Natural killer cell (primary cell): ENCODE data around the gene GDAP2. TPM values are rescaled to one million over a fixed set of nuclear protein-coding genes. Genes with fewer than 3 reads are reported as not detected.

Experiments used
- ATAC-seq, 3 donors: fragments of 150-1000 bp in 2 of 3; fragments of 200-7000 bp in 1 of 3; cut with Tn5 transposase; 1 replicate in 1 of 3; 2 replicates in 2 of 3; pipeline ENCODE4 v1.10.0; 2021; ENCODE audit warnings: mild to moderate bottlenecking in 2 of 3, moderate library complexity in 2 of 3
- DNase-seq, 2 donors: peaks; one replicate each; pipeline versions ENCODE4 v3.0.0 to v3.0.0-alpha.2; 2013 to 2021; ENCODE audit warnings: mixed read lengths in 1 of 2
- H3K27ac ChIP-seq: one replicate; pipeline ENCODE4 v1.5.1; 2013; ENCODE audit warnings: mild to moderate bottlenecking, low read length
- H3K27me3 ChIP-seq: one replicate; pipeline ENCODE4 v1.6.1; 2013; ENCODE audit warnings: low read length; ENCODE audit not compliant: control insufficient read depth, insufficient read depth
- H3K36me3 ChIP-seq: one replicate; pipeline ENCODE4 v1.6.1; 2013; ENCODE audit warnings: low read length; ENCODE audit not compliant: control insufficient read depth, insufficient read depth
- H3K4me1 ChIP-seq: one replicate; pipeline ENCODE4 v1.6.1; 2013; ENCODE audit warnings: low read length; ENCODE audit not compliant: control insufficient read depth, insufficient read depth
- H3K4me3 ChIP-seq: one replicate; pipeline ENCODE4 v1.5.1; 2013; ENCODE audit warnings: low read length
- H3K9me3 ChIP-seq: one replicate; pipeline ENCODE4 v1.6.1; 2013; ENCODE audit warnings: low read length; ENCODE audit not compliant: control insufficient read depth, insufficient read depth
- H3K27ac Mint-ChIP-seq, 2 donors: one replicate each; pipeline ENCODE4 v1.8.0; 2022; ENCODE audit warnings: mild to moderate bottlenecking in 2 of 2, mixed read lengths in 2 of 2, moderate library complexity in 1 of 2
- H3K27me3 Mint-ChIP-seq, 2 donors: one replicate each; pipeline ENCODE4 v1.8.0; 2022; ENCODE audit warnings: low read depth in 2 of 2, mixed read lengths in 2 of 2
- H3K36me3 Mint-ChIP-seq: one replicate; pipeline ENCODE4 v1.8.0; 2022; ENCODE audit warnings: mixed read lengths
- H3K4me1 Mint-ChIP-seq, 2 donors: one replicate each; pipeline ENCODE4 v1.8.0; 2022; ENCODE audit warnings: mixed read lengths in 2 of 2
- H3K4me3 Mint-ChIP-seq: one replicate; pipeline ENCODE4 v1.8.0; 2022; ENCODE audit warnings: mild to moderate bottlenecking, moderate library complexity, mixed read lengths
- H3K9me3 Mint-ChIP-seq, 2 donors: one replicate each; pipeline ENCODE4 v1.8.0; 2022; ENCODE audit warnings: mixed read lengths in 2 of 2
- CTCF ChIP-seq: fragments of 200-600 bp; IDR thresholded peaks from one replicate; pipeline ENCODE4 v1.8.0; 2022; ENCODE audit warnings: antibody characterized with exemption
- WGBS: methylation state at CpG from one replicate; pipeline ENCODE4 v1.1.7; 2013; ENCODE audit warnings: missing lambda C conversion rate; ENCODE audit not compliant: insufficient coverage; 5-methylcytosine and 5-hydroxymethylcytosine counted together
- intact Hi-C: fragments of 100-400 bp; cut with micrococcal nuclease; formaldehyde crosslinking; loops from one replicate; pipeline ENCODE4 v1.14.2; 2022
- total RNA-seq, 4 donors: library from RNA; stranded (reverse); fragments of 120-200 nt in 1 of 4; gene quantifications; one replicate each; pipeline versions ENCODE4 v1.2.3 to v1.2.4, GENCODE V29; 2013 to 2022

Gene GDAP2
- total RNA-seq, 3 donors from 2014 or later (not counting 1 experiment from before 2014, with no cell fraction given): 25.4 to 34.7 (median 27.7) TPM

DNA sequence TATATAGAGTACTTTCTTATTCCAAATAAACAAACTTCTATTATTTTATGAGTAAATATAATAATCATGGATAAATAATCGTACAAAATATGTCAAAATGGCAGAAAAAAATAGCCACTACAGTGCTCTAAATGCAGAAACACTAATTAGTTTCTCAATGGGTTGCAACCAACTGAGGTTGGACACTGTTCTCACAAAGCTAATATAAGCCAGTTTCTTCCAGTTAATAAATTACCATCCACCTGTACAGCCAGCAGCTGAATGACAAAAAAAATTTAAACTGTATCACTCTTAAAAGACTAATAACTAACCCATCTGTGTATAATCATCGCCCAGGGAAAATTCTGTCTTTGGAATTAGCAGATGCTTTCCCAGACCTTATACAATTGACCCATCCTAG is 36.9 kb downstream of the GDAP2 start:
- Histone ChIP-seq H3K9me3 (no peaks in the 10 kb centered on the region), H3K4me1 (no peaks in the 10 kb centered on the region), H3K27ac (no peak overlapping the region), H3K36me3 (peaks cover 25% of the 10 kb centered on the region), H3K4me3 (no peak overlapping the region), H3K27me3 (no peaks in the 10 kb centered on the region)
- Mint-ChIP-seq H3K4me1 (peaks cover 0 to 5% of the 10 kb centered on the region in 2 donors), H3K27ac (no peak overlapping the region), H3K36me3 (peaks cover 6% of the 10 kb centered on the region), H3K27me3 (no peaks in the 10 kb centered on the region), H3K9me3 (no peaks in the 10 kb centered on the region), H3K4me3 (no peak overlapping the region)
- DNase-seq (no peak), ATAC-seq (no peak)
- 100% methylated on average over 1 of the region's 2 CpGs for WGBS
- intact Hi-C loops: no loop called here
- no peak for TF ChIP-seq CTCF

GRCh38 chr1:117890452-117890851 is 39.0 kb downstream of the GDAP2 start:
- ATAC-seq (no peak), DNase-seq (no peak)
- Histone ChIP-seq H3K4me1 (no peaks in the 10 kb centered on the region), H3K27ac (no peak overlapping the region), H3K27me3 (no peaks in the 10 kb centered on the region), H3K9me3 (no peaks in the 10 kb centered on the region), H3K36me3 (peaks cover 16% of the 10 kb centered on the region), H3K4me3 (no peak overlapping the region)
- Mint-ChIP-seq H3K27ac (no peak overlapping the region), H3K36me3 (peaks cover 9% of the 10 kb centered on the region), H3K4me1 (peaks cover 0 to 6% of the 10 kb centered on the region in 2 donors), H3K27me3 (no peaks in the 10 kb centered on the region), H3K9me3 (no peaks in the 10 kb centered on the region), H3K4me3 (no peak overlapping the region)
- no peak for TF ChIP-seq CTCF
- intact Hi-C loops: no loop called here
- no CpG with 5 or more reads among the region's 2 CpGs for WGBS

DNA sequence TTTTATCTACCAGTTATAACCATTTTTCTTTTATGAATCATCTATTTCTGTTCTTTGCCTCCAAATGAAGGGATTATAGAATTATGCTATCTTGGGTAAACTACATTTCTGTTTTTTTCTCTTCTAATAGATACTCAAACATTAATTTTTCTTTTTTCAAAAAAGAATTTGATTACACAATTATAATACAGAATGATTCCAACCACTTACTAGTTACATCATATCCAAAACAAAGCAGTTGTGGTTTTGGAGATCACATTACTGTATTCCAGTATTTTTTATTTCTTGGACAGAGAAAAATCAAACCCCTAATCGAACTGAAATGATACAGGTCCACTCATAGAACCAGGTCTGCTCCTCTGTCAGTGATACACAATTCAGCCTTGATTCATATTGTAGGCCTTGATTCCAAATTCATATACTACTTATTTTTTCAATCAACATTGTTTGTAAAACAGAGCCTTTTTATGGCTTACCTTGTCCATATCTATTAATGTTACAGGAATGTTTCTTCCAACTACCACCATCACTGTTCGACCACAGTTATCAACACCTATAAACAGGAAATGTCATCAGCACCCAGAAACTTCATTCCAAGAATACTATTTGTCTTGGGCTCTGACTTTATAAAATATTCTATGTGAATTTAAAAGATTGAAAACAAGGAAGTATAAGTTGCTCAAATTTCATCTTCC is 43.2 kb downstream of the GDAP2 start:
- Mint-ChIP-seq H3K9me3 (no peaks in the 10 kb centered on the region), H3K27ac (no peak overlapping the region), H3K36me3 (peaks cover 7% of the 10 kb centered on the region), H3K4me1 (peaks cover 0 to 5% of the 10 kb centered on the region in 2 donors), H3K4me3 (no peak overlapping the region), H3K27me3 (no peaks in the 10 kb centered on the region)
- Histone ChIP-seq H3K9me3 (no peaks in the 10 kb centered on the region), H3K27ac (no peak overlapping the region), H3K27me3 (no peaks in the 10 kb centered on the region), H3K4me3 (no peak overlapping the region), H3K4me1 (no peaks in the 10 kb centered on the region), H3K36me3 (peaks cover 36% of the 10 kb centered on the region)
- TF ChIP-seq CTCF: no peak
- WGBS: 98% methylated on average over 2 of the region's 2 CpGs
- ATAC-seq (no peak), DNase-seq (no peak)
- intact Hi-C loops: no loop called here

DNA sequence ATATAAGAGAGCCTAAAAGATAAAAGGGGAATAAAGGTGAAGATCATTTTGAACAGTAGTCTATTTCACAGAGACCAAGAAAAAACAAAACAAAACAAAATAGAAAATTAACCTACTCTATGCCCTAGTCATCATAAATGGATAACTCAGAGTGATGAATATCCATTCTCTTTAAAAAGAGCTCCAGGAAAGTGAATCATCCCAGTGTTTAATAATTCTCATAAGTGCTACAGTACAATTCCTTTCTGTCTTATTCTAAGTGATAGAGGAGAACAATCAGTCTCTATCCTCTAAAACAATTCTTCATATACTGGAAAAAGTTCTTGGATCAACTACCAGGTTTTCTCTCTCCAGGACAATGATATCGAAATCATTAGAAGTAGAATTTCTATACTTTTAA is 45.8 kb downstream of the GDAP2 start:
- H3K36me3 Mint-ChIP-seq: peaks cover 7% of the 10 kb centered on the region

More for the DNA sequence above, 45.8 kb downstream of the GDAP2 start:
- no peaks in the 10 kb centered on the region for H3K4me1 ChIP-seq
- no peak overlapping the region for H3K27ac Mint-ChIP-seq
- no peaks in the 10 kb centered on the region for H3K9me3 ChIP-seq
- H3K9me3 Mint-ChIP-seq: no peaks in the 10 kb centered on the region
- no peak for ATAC-seq
- H3K4me1 Mint-ChIP-seq: peaks cover 0 to 5% of the 10 kb centered on the region in 2 donors
- H3K27ac ChIP-seq: no peak overlapping the region
- H3K27me3 ChIP-seq: no peaks in the 10 kb centered on the region
- H3K4me3 ChIP-seq: no peak overlapping the region
- no peak for DNase-seq
- no CpG with 5 or more reads among the region's 1 CpG for WGBS
- no peak overlapping the region for H3K4me3 Mint-ChIP-seq
- no peaks in the 10 kb centered on the region for H3K27me3 Mint-ChIP-seq
- TF ChIP-seq CTCF: no peak
- intact Hi-C loops: no loop called here
- H3K36me3 ChIP-seq: peaks cover 49% of the 10 kb centered on the region
